ENCODE results near the gene CDK19. TPM values are rescaled to one million over a fixed set of nuclear protein-coding genes. Genes with fewer than 3 reads are reported as not detected.

Gene CDK19
- polyA plus RNA-seq, 1 of the 3 experiments (the other 2 are of a cell fraction): 6.5 TPM

- H3K4me2 ChIP-seq: no peak overlapping the region
- WGBS (ENCODE audit: low lambda C conversion rate): 88% methylated on average over 1 of the region's 1 CpG
- DNase-seq: no peak
Measured at GRCh38 chr6:110687326-110687725, 127.9 kb downstream of the CDK19 start.

GRCh38 chr6:110683241-110683640 is 132.0 kb downstream of the CDK19 start:
- ChIA-PET CTCF (interaction anchor here (1.3 to 5.2 kb wide), 13 partner anchors 13 to 328 kb away, joined by 3 to 55 read pairs (median 8); no protein-coding TSS in a partner anchor), POLR2A (interaction anchor here (0.6 to 1.4 kb wide), 2 partner anchors 191 to 271 kb away, joined by 3 to 13 read pairs; partner anchors contain the start of gene AMD1)
- Histone ChIP-seq H3K79me2 (ENCODE audit: insufficient read depth) (peaks cover 30% of the 10 kb centered on the region; the same call in 1 of the 2 replicates), H2AFZ (ENCODE audit: low read depth) (no peak overlapping the region), H3K27me3 (ENCODE audit: insufficient read depth) (no peaks in the 10 kb centered on the region), H3K9me3 (no peaks in the 10 kb centered on the region), H3K27ac (ENCODE audit: low read depth in 2 of 2, low read length in 1 of 2) (no peak overlapping the region), H3K4me3 (ENCODE audit: low read depth in 2 of 2, low read length in 1 of 2) (no peak overlapping the region), H3K36me3 (replicated peaks in 1 of 2; ENCODE audit: control insufficient read depth in 1 of 2, insufficient read depth in 2 of 2, low read length in 1 of 2) (no peaks in the 10 kb centered on the region), H3K4me2 (no peak overlapping the region), H3K4me1 (ENCODE audit: control insufficient read depth in 1 of 2, insufficient read depth in 2 of 2, low read depth in 1 of 2, low read length in 1 of 2) (peaks cover 5 to 8% of the 10 kb centered on the region in 2 experiments; a peak in 3 of 4 replicates), H4K20me1 (ENCODE audit: insufficient read depth) (no peaks in the 10 kb centered on the region), H3K9ac (no peak overlapping the region), H3K9me2 (no peaks in the 10 kb centered on the region), H3F3A (replicated peaks; ENCODE audit: insufficient read depth) (peaks cover 19% of the 10 kb centered on the region)
- WGBS (ENCODE audit: low lambda C conversion rate): 92% methylated on average over 3 of the region's 3 CpGs
- no peak for DNase-seq
- no peak for TF ChIP-seq TEAD4 (IDR thresholded peaks at IDR 0.05; ENCODE audit: borderline replicate concordance, insufficient read depth)
- TF ChIP-seq JUND (IDR thresholded peaks at IDR 0.05): no peak
- no peak for TF ChIP-seq USF2 (IDR thresholded peaks at IDR 0.05; ENCODE audit: borderline replicate concordance, low read depth, low read length)
- no peak for TF ChIP-seq REST (IDR thresholded peaks at IDR 0.05; ENCODE audit: low read depth, low read length)
- no peak for TF ChIP-seq NRF1 (IDR thresholded peaks at IDR 0.05; ENCODE audit: low read depth, low read length)
- no peak for TF ChIP-seq MAX (IDR thresholded peaks at IDR 0.05; ENCODE audit: low read depth)
- no peak for TF ChIP-seq PBX3 (IDR thresholded peaks at IDR 0.05)
- TF ChIP-seq ZBTB33 (IDR thresholded peaks at IDR 0.05; ENCODE audit: borderline replicate concordance, low read depth): no peak
- no peak for TF ChIP-seq USF1 (IDR thresholded peaks at IDR 0.05; ENCODE audit: borderline replicate concordance, low read depth)
- no peak for TF ChIP-seq POLR2AphosphoS5 (IDR thresholded peaks at IDR 0.05; ENCODE audit: low read depth, low read length)
- TF ChIP-seq CTCF (IDR thresholded peaks at IDR 0.05): no peak
- TF ChIP-seq YY1 (IDR thresholded peaks at IDR 0.05; ENCODE audit: low read depth): no peak
- no peak for TF ChIP-seq EP300 (IDR thresholded peaks at IDR 0.05; ENCODE audit: borderline replicate concordance in 1 of 2, low read depth in 1 of 2, low read length in 1 of 2)
- no peak for TF ChIP-seq FOXM1 (IDR thresholded peaks at IDR 0.05; ENCODE audit: low read depth)
- TF ChIP-seq SMC3 (IDR thresholded peaks at IDR 0.05; ENCODE audit: low read depth, low read length): no peak

More at GRCh38 chr6:110687326-110687725, 127.9 kb downstream of the CDK19 start:
- peaks cover 5 to 8% of the 10 kb centered on the region in 2 experiments; a peak in 1 of 4 replicates for H3K4me1 ChIP-seq (ENCODE audit: control insufficient read depth in 1 of 2, insufficient read depth in 2 of 2, low read depth in 1 of 2, low read length in 1 of 2)
- TF ChIP-seq GATA2 (CRISPR knock-in tag; IDR thresholded peaks at IDR 0.05): no peak
- TF ChIP-seq EZH2phosphoT487 (IDR thresholded peaks at IDR 0.05; ENCODE audit: borderline replicate concordance, low read depth): no peak
- ChIA-PET CTCF (interaction anchor here (1.3 to 1.4 kb wide), 2 partner anchors 262 to 523 kb away, joined by 3 to 7 read pairs; no protein-coding TSS in a partner anchor), POLR2A (no interaction called here)
- peaks cover 15% of the 10 kb centered on the region for H3K79me2 ChIP-seq (ENCODE audit: insufficient read depth)
- H4K20me1 ChIP-seq (ENCODE audit: insufficient read depth): no peaks in the 10 kb centered on the region
- no peaks in the 10 kb centered on the region for H3K27me3 ChIP-seq (ENCODE audit: insufficient read depth)
- H3K9me3 ChIP-seq: no peaks in the 10 kb centered on the region
- no peak overlapping the region for H3K9ac ChIP-seq
- no peak overlapping the region for H2AFZ ChIP-seq (ENCODE audit: low read depth)
- H3F3A ChIP-seq (replicated peaks; ENCODE audit: insufficient read depth): peaks cover 2% of the 10 kb centered on the region
- H3K27ac ChIP-seq (ENCODE audit: low read depth in 2 of 2, low read length in 1 of 2): no peak overlapping the region
- no peak overlapping the region for H3K4me3 ChIP-seq (ENCODE audit: low read depth in 2 of 2, low read length in 1 of 2)
- no peaks in the 10 kb centered on the region for H3K9me2 ChIP-seq
- H3K36me3 ChIP-seq (replicated peaks in 1 of 2; ENCODE audit: control insufficient read depth in 1 of 2, insufficient read depth in 2 of 2, low read length in 1 of 2): no peaks in the 10 kb centered on the region

Measured in SK-N-SH (cell line).